Esophagus muscularis mucosa (tissue), 4 donors: ENCODE data around the gene DNAH9. TPM values are rescaled to one million over a fixed set of nuclear protein-coding genes. Genes with fewer than 3 reads are reported as not detected.

ENCODE experiments used
- DNase-seq: peaks from one replicate; pipeline ENCODE4 v3.0.0-alpha.2; 2017; ENCODE audit errors: extremely low spot score
- H3K27ac ChIP-seq, 4 donors: fragments of 200-600 bp; sonication (generic); replicated peaks in 1 of 4; 1 replicate in 3 of 4; 2 replicates in 1 of 4; pipeline ENCODE4 v1.5.1; 2016 to 2019; ENCODE audit warnings: mild to moderate bottlenecking in 1 of 4
- H3K27me3 ChIP-seq, 4 donors: fragments of 200-600 bp; sonication (generic); one replicate each; pipeline versions ENCODE4 v1.5.1 to v1.6.0; 2016 to 2019
- H3K36me3 ChIP-seq, 4 donors: fragments of 200-600 bp; sonication (generic); one replicate each; pipeline ENCODE4 v1.5.1; 2016 to 2019
- H3K4me1 ChIP-seq, 4 donors: fragments of 200-600 bp; sonication (generic); one replicate each; pipeline ENCODE4 v1.5.1; 2016 to 2019
- H3K4me3 ChIP-seq, 4 donors: fragments of 200-600 bp; sonication (generic); 1 replicate in 2 of 4; 2 replicates in 2 of 4; pipeline ENCODE4 v1.5.1; 2016 to 2019; ENCODE audit warnings: mild to moderate bottlenecking in 4 of 4, moderate library complexity in 1 of 4
- H3K9me3 ChIP-seq, 4 donors: fragments of 200-600 bp; sonication (generic); 1 replicate in 3 of 4; 2 replicates in 1 of 4; pipeline ENCODE4 v1.5.1; 2016 to 2019
- CTCF ChIP-seq, 3 experiments: fragments of 200-600 bp in 2 of 3; fragments of 450-650 bp in 1 of 3; sonication (generic) in 2 of 3; IDR thresholded peaks; one replicate each; pipeline ENCODE4 v1.5.1; 2017 to 2019; ENCODE audit warnings: antibody characterized with exemption in 3 of 3, mild to moderate bottlenecking in 2 of 3, moderate library complexity in 1 of 3
- EP300 ChIP-seq: sonication (generic); formaldehyde crosslinking; IDR thresholded peaks from one replicate; pipeline ENCODE4 v1.6.1; 2017; ENCODE audit warnings: antibody characterized with exemption
- POLR2A ChIP-seq: fragments of 450-650 bp; IDR thresholded peaks from one replicate; pipeline ENCODE4 v1.6.1; 2017; ENCODE audit warnings: antibody characterized with exemption, moderate library complexity, mild to moderate bottlenecking, low read depth
- POLR2AphosphoS5 ChIP-seq, 2 donors: sonication (generic); formaldehyde crosslinking; IDR thresholded peaks; one replicate each; pipeline ENCODE4 v1.6.1; 2017; ENCODE audit warnings: antibody characterized with exemption in 2 of 2
- WGBS: methylation state at CpG from one replicate; pipeline ENCODE4 v1.1.5; 2018; 5-methylcytosine and 5-hydroxymethylcytosine counted together
- intact Hi-C: fragments of 100-400 bp; cut with DNase I; formaldehyde crosslinking; loops from one replicate; pipeline ENCODE4 v1.15.1; 2023
- total RNA-seq, 4 donors: library from RNA; depleted of rRNA; stranded (reverse); fragments of >200 nt; gene quantifications; one replicate each; pipeline versions ENCODE4 v1.1.0 to v1.2.1, GENCODE V29; 2016

The DNAH9 gene
- total RNA-seq, 4 donors from 2014 or later, result under 0.01 to 0.92 TPM; not detected in 2

GRCh38 chr17:11855306-11855705 is 257.0 kb downstream of the DNAH9 start:
- no peak for DNase-seq
- intact Hi-C loops, result no loop called here
- Histone ChIP-seq H3K27me3 (peaks cover 0 to 2% (median 0%) of the 10 kb centered on the region in 4 donors), H3K27ac (no peak overlapping the region), H3K9me3 (no peaks in the 10 kb centered on the region), H3K4me3 (no peak overlapping the region), H3K36me3 (no peaks in the 10 kb centered on the region), H3K4me1 (peaks cover 0 to 12% (median 5%) of the 10 kb centered on the region in 4 donors)
- no peak for TF ChIP-seq POLR2AphosphoS5 (IDR thresholded peaks at IDR 0.05)
- no peak for TF ChIP-seq EP300
- TF ChIP-seq CTCF (IDR thresholded peaks at IDR 0.05), result no peak
- TF ChIP-seq POLR2A, result no peak
- WGBS, result 76% methylated on average over 1 of the region's 1 CpG

- TF ChIP-seq EP300, result no peak
- TF ChIP-seq POLR2A, result no peak
- TF ChIP-seq CTCF (IDR thresholded peaks at IDR 0.05), result no peak
- TF ChIP-seq POLR2AphosphoS5 (IDR thresholded peaks at IDR 0.05), result no peak
- no peaks in the 10 kb centered on the region for H3K27me3 ChIP-seq
- H3K9me3 ChIP-seq, result no peaks in the 10 kb centered on the region
- intact Hi-C loops, result no loop called here
- H3K27ac ChIP-seq, result no peak overlapping the region
- H3K4me3 ChIP-seq, result no peak overlapping the region
- H3K4me1 ChIP-seq, result peaks cover 0 to 12% (median 5%) of the 10 kb centered on the region in 4 donors
- WGBS, result 92% methylated on average over 4 of the region's 4 CpGs
- no peak for DNase-seq
- no peaks in the 10 kb centered on the region for H3K36me3 ChIP-seq
These were observed 258.7 kb downstream of the DNAH9 start for GRCh38 chr17:11857006-11857405.

- Histone ChIP-seq H3K27ac (no peak overlapping the region), H3K9me3 (peaks cover 0 to 19% (median 14%) of the 10 kb centered on the region in 4 donors), H3K27me3 (no peaks in the 10 kb centered on the region), H3K4me3 (no peak overlapping the region), H3K4me1 (no peaks in the 10 kb centered on the region), H3K36me3 (no peaks in the 10 kb centered on the region)
- 79% methylated on average over 8 of the region's 8 CpGs for WGBS
- intact Hi-C loops, result no loop called here
- DNase-seq, result no peak
- TF ChIP-seq POLR2A, result no peak
- no peak for TF ChIP-seq CTCF (IDR thresholded peaks at IDR 0.05)
- TF ChIP-seq EP300, result no peak
- no peak for TF ChIP-seq POLR2AphosphoS5 (IDR thresholded peaks at IDR 0.05)
These were observed 271.6 kb downstream of the DNAH9 start for GRCh38 chr17:11869680-11870394.

DNA sequence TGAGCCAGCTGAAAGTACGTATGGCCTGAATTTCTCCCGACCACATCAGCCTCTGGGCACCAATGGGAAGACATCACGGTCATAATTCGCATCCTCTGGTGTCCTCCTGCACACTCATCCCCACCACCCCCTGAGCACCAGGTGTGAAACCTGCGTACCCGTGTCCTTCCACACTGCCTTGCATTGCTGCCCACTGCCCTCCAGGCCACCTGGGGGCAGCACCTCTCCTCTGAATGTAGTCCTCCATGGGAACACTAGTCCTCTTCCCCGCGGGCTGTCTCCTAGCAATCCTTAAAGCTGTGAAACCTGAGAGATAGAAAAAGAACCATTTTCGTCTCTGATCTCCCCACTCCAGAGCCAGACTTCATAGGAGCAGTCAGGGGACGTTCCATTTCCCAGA is 273.5 kb downstream of the DNAH9 start:
- DNase-seq, result no peak
- 72% methylated on average over 10 of the region's 10 CpGs for WGBS
- Histone ChIP-seq H3K27me3 (no peaks in the 10 kb centered on the region), H3K36me3 (no peaks in the 10 kb centered on the region), H3K9me3 (peaks cover 0 to 19% (median 14%) of the 10 kb centered on the region in 4 donors), H3K4me3 (no peak overlapping the region), H3K27ac (no peak overlapping the region), H3K4me1 (no peaks in the 10 kb centered on the region)
- intact Hi-C loops, result no loop called here
- TF ChIP-seq POLR2AphosphoS5 (IDR thresholded peaks at IDR 0.05) (no peak), POLR2A (no peak), CTCF (IDR thresholded peaks at IDR 0.05) (no peak), EP300 (no peak)

DNA sequence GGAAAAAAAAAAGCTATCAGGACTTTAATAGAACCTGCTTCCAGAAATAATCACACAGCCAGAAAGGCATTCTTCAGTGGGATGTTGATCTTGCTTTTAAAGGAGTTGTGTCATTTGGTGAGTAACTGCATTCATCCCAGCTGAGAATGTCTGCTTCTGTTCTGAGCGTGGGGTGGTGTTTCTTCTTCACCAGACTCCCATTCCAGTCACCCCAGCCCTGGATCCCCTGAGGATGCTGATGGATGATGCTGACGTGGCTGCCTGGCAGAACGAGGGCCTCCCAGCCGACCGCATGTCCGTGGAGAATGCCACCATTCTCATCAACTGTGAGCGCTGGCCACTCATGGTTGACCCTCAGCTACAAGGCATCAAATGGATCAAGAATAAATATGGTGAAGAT is 276.5 kb downstream of the DNAH9 start:
- Histone ChIP-seq H3K27ac (no peak overlapping the region), H3K4me1 (no peaks in the 10 kb centered on the region), H3K27me3 (no peaks in the 10 kb centered on the region), H3K4me3 (no peak overlapping the region), H3K36me3 (no peaks in the 10 kb centered on the region), H3K9me3 (peaks cover 0 to 7% (median 5%) of the 10 kb centered on the region in 4 donors)
- no peak for TF ChIP-seq CTCF (IDR thresholded peaks at IDR 0.05)
- no peak for TF ChIP-seq POLR2A
- TF ChIP-seq POLR2AphosphoS5 (IDR thresholded peaks at IDR 0.05), result no peak
- TF ChIP-seq EP300, result no peak
- DNase-seq, result no peak
- 87% methylated on average over 7 of the region's 7 CpGs for WGBS
- intact Hi-C loops, result no loop called here
